Smooth muscle cell (in vitro differentiated cells): Measurements from ENCODE around the gene FANCC. TPM values are rescaled to one million over a fixed set of nuclear protein-coding genes. Genes with fewer than 3 reads are reported as not detected.

ENCODE experiments used
- DNase-seq: peaks from one replicate; lab custom pipeline; 2025; ENCODE audit not compliant: unreplicated experiment; lab: John Stamatoyannopoulos, UW
- H2AFZ ChIP-seq: fragments of 200-600 bp; sonication (generic); 2 replicates; pipeline ENCODE4 v1.6.0; 2016; ENCODE audit warnings: antibody characterized with exemption, low read depth, mild to moderate bottlenecking
- H3F3A ChIP-seq: fragments of 200-600 bp; sonication (generic); 2 replicates; pipeline ENCODE4 v1.6.0; 2017; ENCODE audit warnings: antibody characterized with exemption, low read depth
- H3K27ac ChIP-seq: fragments of 200-600 bp; sonication (generic); 2 replicates; pipeline ENCODE4 v1.5.1; 2016; ENCODE audit warnings: low read depth, mild to moderate bottlenecking
- H3K27me3 ChIP-seq: fragments of 200-600 bp; sonication (generic); 2 replicates; pipeline ENCODE4 v1.6.1; 2016; ENCODE audit warnings: low read depth, mild to moderate bottlenecking
- H3K36me3 ChIP-seq: fragments of 200-600 bp; sonication (generic); 2 replicates; pipeline ENCODE4 v1.5.1; 2016; ENCODE audit warnings: low read depth
- H3K4me1 ChIP-seq: fragments of 200-600 bp; sonication (generic); 2 replicates; pipeline ENCODE4 v1.5.1; 2016; ENCODE audit warnings: low read depth
- H3K4me2 ChIP-seq: fragments of 200-600 bp; sonication (generic); 2 replicates; pipeline ENCODE4 v1.6.0; 2016; ENCODE audit warnings: mild to moderate bottlenecking
- H3K4me3 ChIP-seq: fragments of 200-600 bp; sonication (generic); 2 replicates; pipeline ENCODE4 v1.5.1; 2016; ENCODE audit warnings: mild to moderate bottlenecking
- H3K79me2 ChIP-seq: fragments of 200-600 bp; sonication (generic); 2 replicates; pipeline ENCODE4 v1.6.0; 2016; ENCODE audit warnings: low read depth, mild to moderate bottlenecking
- H3K9ac ChIP-seq: fragments of 200-600 bp; sonication (generic); 2 replicates; pipeline ENCODE4 v1.6.0; 2016; ENCODE audit warnings: low read depth
- H3K9me3 ChIP-seq: fragments of 200-600 bp; sonication (generic); replicated peaks from 2 replicates; pipeline ENCODE4 v1.5.1; 2016; ENCODE audit warnings: low read depth
- H4K20me1 ChIP-seq: fragments of 200-600 bp; sonication (generic); 2 replicates; pipeline ENCODE4 v1.6.0; 2016; ENCODE audit warnings: low read depth
- WGBS: methylation state at CpG from one replicate; pipeline ENCODE4 v1.1.7; 2016; ENCODE audit warnings: low lambda C conversion rate; 5-methylcytosine and 5-hydroxymethylcytosine counted together
- polyA plus RNA-seq: library from polyadenylated mRNA; unstranded; fragments of >200 nt; fragmentation: Nextera tagmentation; extraction: Ambion mirVana; gene quantifications from 2 replicates; pipeline ENCODE4 v1.2.1, GENCODE V29; 2016
- total RNA-seq: library from RNA; depleted of rRNA; stranded (reverse); fragments of >200 nt; gene quantifications from 2 replicates; pipeline ENCODE4 v1.2.3, GENCODE V29; 2014
- TF ChIP-seq, protein P1 (sequence below): fragments of 200-600 bp; sonication (generic); IDR thresholded peaks from 2 replicates; pipeline ENCODE4 v1.5.1; 2017; ENCODE audit warnings: borderline replicate concordance, mild to moderate bottlenecking, antibody characterized with exemption; ENCODE audit not compliant: insufficient read depth, poor library complexity, severe bottlenecking

FANCC gene
- total and polyA plus RNA-seq, 2 experiments from 2014 or later: 11.0 to 11.2 TPM

DNA sequence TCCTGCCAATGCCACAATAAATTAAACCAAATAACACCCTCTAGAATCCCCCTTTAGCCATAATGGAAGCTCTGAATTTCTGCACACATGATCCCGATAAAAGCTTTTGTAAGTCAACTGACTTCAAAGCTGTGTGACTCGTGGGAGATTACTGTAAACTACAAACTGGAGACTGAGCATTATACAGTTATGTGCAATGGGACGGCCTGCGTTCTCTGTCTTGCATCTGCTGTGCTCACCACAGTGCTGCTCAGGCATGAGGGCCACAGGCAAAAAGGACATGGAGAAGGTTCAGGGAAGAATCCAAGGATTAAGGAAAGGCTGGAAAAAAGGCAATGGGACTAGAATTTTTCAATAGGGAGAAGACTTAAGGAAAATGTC lies 184.2 kb downstream of the FANCC start:
- H3K9ac ChIP-seq: no peak overlapping the region
- peak overlapping the region; percentile 39 for H3K27ac ChIP-seq
- H3K4me1 ChIP-seq: no peaks in the 10 kb centered on the region
- no peak overlapping the region for H2AFZ ChIP-seq
- 14% methylated on average over 4 of the region's 4 CpGs for WGBS
- no peak overlapping the region for H3K4me3 ChIP-seq
- H3K27me3 ChIP-seq: no peaks in the 10 kb centered on the region
- DNase-seq: no peak
- no peaks in the 10 kb centered on the region for H3K36me3 ChIP-seq
- TF ChIP-seq, protein P1, sequence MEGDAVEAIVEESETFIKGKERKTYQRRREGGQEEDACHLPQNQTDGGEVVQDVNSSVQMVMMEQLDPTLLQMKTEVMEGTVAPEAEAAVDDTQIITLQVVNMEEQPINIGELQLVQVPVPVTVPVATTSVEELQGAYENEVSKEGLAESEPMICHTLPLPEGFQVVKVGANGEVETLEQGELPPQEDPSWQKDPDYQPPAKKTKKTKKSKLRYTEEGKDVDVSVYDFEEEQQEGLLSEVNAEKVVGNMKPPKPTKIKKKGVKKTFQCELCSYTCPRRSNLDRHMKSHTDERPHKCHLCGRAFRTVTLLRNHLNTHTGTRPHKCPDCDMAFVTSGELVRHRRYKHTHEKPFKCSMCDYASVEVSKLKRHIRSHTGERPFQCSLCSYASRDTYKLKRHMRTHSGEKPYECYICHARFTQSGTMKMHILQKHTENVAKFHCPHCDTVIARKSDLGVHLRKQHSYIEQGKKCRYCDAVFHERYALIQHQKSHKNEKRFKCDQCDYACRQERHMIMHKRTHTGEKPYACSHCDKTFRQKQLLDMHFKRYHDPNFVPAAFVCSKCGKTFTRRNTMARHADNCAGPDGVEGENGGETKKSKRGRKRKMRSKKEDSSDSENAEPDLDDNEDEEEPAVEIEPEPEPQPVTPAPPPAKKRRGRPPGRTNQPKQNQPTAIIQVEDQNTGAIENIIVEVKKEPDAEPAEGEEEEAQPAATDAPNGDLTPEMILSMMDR: no peak
- peaks cover 14% of the 10 kb centered on the region for H3F3A ChIP-seq
- H3K79me2 ChIP-seq: no peaks in the 10 kb centered on the region
- H3K9me3 ChIP-seq: no peaks in the 10 kb centered on the region
- H3K4me2 ChIP-seq: peak overlapping the region; percentile 10
- H4K20me1 ChIP-seq: no peaks in the 10 kb centered on the region

DNA sequence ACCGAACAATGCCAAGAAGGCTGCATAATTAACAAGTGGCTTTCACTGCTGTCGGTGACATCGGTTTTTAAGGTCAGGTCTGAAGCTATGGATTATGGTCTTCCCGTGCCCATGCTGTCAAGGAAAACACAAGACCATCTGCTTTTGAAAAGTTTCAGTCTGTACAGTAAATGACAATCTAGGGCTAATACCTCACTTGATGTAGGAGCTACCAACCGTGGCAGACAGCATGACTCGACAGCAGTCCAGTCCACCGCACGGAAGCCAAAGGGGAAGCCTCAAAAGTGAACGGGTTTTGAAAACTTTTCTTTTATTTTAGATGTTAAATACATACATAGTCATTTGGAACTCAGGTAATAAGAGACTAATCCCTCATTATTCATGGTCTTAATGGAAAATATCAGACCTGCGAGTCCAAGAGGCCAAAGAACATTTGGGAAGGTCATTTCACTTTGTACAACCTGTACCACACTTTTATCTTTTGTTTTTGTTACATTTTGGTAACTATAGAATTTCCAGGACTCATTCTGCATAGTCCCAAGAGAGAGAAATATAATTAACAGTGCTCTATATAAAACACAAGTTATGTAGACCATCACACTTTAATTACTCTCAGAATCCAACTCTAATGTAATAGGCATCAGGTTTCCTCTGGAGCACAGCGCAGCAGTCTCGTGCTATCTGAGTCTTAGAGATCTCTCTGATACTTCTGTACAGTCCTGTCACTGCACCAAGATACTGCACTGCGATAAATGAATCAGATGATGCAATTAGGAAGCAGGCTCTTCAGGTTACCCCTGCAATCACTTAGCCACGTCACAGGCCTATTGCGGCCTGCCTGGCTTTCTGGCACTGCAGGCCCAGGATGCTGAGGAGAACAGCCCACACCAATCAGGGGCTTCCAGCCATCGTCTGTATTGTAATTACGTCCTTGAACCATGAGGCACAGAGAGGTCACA lies 184.9 kb downstream of the FANCC start:
- H3K9me3 ChIP-seq: no peaks in the 10 kb centered on the region
- H2AFZ ChIP-seq: no peak overlapping the region
- no peak for DNase-seq
- no peak overlapping the region for H3K9ac ChIP-seq
- no peaks in the 10 kb centered on the region for H4K20me1 ChIP-seq
- peak overlapping the region; percentile 39 for H3K27ac ChIP-seq
- 55% methylated on average over 17 of the region's 17 CpGs for WGBS
- H3K36me3 ChIP-seq: no peaks in the 10 kb centered on the region
- H3K4me3 ChIP-seq: no peak overlapping the region
- peaks cover 14% of the 10 kb centered on the region for H3F3A ChIP-seq
- peaks cover 5% of the 10 kb centered on the region for H3K4me1 ChIP-seq
- H3K79me2 ChIP-seq: no peaks in the 10 kb centered on the region
- no peaks in the 10 kb centered on the region for H3K27me3 ChIP-seq
- H3K4me2 ChIP-seq: peak overlapping the region; percentile 10
- TF ChIP-seq, protein P1: no peak

DNA sequence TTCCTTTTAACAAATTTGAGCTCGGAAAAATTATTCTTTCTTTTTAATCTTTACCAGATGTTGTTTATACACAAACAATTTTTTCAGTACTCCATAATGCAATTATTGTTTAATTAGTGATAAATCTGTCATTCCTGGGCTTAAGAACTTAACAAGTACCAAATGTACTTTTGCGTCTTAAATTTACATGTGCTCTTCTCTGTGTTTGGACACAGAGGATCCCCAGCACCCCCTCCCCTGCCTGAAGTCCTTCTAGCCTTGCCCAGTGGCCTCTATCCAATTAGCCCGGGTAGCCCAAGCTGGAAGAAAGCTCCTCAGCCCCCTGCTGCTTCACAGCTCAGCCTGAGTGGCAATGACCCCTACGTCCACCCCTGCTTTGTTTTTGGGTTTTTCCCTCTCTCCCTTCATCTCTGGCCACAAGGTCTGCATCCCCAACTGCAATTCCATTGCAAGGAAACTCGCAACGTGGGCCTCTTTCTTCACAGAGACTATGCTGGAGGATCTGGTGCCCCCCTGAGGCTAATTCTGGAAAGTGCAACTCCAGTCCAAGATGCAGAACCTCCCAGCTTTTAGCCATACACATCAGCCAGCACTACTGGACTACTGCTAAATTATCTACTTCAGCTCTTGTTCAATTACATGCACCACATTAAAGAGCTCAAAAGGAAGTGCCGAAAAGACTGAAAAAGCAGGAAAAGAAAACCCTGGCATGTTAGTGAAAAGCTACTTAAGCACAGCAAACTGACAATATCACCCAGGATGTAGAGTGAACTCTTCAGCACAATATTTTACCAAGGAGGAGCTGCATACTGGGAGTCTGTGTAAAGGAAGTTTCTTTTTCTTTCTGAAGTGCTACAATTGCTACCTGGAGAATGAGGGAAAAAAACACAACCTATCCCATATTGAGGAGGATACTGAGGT lies 186.2 kb downstream of the FANCC start:
- Histone ChIP-seq H3K36me3 (no peaks in the 10 kb centered on the region), H2AFZ (no peak overlapping the region), H3K4me1 (peaks cover 5% of the 10 kb centered on the region), H3K79me2 (no peaks in the 10 kb centered on the region), H3K4me2 (no peak overlapping the region), H3K4me3 (no peak overlapping the region), H4K20me1 (no peaks in the 10 kb centered on the region), H3K27ac (no peak overlapping the region), H3F3A (peaks cover 14% of the 10 kb centered on the region), H3K27me3 (no peaks in the 10 kb centered on the region), H3K9me3 (no peaks in the 10 kb centered on the region), H3K9ac (no peak overlapping the region)
- peak; percentile 30 for DNase-seq
- 12% methylated on average over 7 of the region's 7 CpGs for WGBS
- TF ChIP-seq, protein P1: peak; percentile 80
